Measurements from ENCODE around the gene ANKLE2.

ANKLE2 gene

GRCh38 chr12:132685400-132685799 lies 76.2 kb downstream of the ANKLE2 start:
- DNase-seq: no peak

DNA sequence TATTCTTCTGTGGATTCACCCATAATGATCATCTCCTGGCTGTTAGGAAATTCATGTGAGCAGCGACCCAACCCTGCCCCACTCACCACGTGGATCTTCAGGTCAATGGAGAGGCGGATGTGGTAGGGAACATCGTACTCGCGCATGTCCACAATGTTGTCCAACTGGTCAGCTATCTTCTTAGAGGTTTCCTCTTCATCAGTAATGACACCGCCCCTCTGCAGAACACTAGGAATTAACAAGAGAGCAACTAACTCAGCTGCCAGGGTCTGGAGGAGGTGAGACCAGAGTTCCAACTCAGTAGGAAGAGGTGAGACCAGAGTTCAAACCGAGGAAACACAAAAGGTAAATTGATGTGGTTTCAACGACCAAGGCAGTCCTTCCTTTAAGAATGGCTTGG lies 84.1 kb downstream of the ANKLE2 start:
- DNase-seq: no peak

DNA sequence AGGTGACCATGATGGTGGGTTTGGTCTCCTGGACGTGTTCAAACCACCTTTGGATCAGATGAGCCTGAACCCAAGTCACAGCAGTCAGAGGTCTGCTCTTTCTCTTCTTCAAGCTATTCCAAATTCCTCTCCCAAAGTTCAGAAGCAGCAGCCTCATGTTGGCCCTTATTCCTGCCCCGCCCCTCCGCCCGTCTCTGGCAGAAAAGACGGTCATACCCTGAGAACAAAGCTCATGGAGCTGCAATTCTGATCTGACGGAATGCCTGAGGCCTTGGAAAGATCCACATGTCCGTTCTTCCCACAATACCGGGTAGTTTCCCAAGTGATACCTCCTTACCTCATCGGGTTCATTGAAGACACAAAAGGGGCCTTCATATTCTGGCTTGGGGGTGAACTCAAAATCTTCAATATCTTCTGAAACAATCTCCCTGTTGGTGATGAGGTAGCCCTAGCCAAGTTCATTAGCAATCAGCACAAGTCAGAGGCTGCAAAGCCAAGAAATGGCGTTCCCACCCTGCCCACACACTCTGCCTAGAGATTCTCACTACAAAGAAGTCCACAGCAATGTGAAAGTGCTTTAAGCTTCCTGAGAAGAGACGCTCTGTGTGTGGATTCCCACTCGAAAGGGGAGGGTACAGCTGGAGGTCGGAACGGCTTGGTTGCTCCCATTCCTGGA lies 85.7 kb downstream of the ANKLE2 start:
- no peak for DNase-seq

Measured in NCI-H446 (cell line).